ENCODE results near the gene HDAC9.

HDAC9 gene

DNA sequence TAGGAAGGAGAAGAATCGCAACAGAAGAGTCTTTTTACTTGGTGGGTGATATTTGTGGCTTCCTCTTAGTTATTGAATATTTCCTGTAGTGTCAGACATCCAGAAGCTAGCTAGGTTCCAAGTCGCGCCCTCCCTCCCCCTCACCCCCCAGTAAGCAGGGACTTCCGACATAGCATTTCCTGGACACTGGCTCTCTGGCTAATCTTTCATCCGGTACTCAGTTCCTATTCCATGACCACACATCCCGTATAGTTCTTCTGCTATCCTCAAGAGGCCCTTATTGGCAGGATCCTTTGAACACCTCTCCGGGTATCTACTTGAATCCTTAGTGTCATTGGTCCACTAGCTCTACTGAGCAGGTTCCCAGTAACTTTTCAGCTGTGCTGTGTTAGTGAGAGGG is 167.8 kb downstream of the HDAC9 start:
- no peak for DNase-seq (ENCODE audit: low spot score)

DNA sequence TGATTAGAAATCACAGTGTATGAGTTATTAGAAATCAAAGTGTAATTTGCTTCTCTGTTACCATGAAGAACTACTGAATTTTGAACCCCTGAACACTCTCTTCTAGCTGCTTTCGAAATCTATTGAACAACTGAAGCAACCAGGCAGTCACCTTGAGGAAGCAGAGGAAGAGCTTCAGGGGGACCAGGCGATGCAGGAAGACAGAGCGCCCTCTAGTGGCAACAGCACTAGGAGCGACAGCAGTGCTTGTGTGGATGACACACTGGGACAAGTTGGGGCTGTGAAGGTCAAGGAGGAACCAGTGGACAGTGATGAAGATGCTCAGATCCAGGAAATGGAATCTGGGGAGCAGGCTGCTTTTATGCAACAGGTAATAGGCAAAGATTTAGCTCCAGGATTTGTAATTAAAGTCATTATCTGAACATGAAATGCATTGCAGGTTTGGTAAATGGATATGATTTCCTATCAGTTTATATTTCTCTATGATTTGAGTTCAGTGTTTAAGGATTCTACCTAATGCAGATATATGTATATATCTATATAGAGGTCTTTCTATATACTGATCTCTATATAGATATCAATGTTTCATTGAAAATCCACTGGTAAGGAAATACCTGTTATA is 170.7 kb downstream of the HDAC9 start:
- peak; percentile 41 for DNase-seq (ENCODE audit: low spot score)

DNA sequence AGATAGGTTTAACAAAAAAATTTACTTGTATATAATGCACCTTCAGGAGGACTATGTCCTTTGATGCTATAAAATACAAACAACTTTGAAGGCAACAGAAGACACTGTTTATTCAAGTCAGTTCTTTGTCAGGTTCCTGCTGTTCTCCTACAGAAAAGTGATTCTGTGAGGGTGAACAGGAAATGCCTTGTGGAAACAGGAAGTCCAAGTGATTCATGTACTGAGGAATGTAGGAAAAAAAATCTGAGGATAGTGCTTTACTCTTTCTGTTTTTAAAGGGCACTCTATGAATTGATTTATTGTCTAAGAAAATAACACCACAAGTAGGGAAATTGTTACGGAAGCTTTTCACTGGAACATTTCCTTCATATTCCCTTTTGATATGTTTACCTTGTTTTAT is 171.9 kb downstream of the HDAC9 start:
- DNase-seq (ENCODE audit: low spot score): peak; percentile 52

DNA sequence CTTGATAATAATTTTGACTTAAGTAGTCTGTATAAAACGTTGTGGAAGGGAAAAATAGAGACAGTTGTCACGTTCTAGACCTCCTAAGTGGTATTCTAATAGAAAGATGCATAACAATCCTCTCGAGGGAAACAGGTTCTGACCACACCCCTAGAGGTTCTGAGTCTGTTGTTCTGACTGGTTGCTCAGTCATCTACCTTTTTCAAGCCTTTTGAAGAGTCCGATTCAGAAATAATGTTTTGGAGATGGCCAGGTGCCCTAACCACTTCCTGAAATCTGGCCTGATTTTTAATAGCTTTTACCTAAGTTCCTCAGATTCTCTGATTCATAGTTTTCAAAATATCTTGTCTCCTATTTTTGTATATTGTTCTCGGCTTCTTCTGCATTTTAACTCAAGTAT is 175.6 kb downstream of the HDAC9 start:
- no peak for DNase-seq (ENCODE audit: low spot score)

DNA sequence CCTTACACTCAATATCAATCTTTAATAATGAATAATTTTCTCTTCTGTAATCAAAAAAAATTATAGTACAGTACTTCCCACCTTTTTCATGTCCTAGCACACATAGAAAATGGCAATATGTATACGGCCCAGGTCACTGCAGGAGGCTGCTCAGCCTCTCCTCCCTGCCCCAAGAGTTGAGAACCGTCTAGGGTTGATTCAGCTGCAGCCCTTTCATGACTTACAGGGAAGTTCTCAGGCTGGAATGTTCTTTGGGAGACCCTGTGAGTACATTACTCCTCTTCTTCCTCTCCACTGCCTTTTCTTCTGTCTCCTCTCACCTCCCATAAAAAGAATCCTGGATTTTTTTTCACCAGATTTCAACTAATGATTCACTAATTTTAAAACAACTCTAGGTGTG is 180.0 kb downstream of the HDAC9 start:
- DNase-seq (ENCODE audit: low spot score): no peak

DNA sequence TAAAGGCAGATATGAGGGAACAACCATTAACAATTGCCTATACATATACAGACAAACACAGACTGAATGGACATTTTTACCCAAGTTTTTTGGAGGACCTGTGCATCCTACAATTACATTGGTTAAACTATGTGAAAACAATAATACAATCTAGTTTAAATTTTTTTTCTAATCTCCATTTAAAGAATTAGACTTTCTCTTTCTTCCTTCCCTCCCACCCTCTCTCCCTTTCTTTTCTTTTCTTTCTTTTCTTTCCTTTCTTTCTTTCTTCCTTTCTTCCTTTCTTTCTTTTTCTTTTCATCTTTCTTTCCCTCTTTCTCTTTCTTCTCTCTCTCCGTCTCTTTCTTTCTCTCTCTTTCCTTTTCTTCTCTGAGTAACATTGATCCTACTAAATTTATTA is 183.7 kb downstream of the HDAC9 start:
- no peak for DNase-seq (ENCODE audit: low spot score)

DNA sequence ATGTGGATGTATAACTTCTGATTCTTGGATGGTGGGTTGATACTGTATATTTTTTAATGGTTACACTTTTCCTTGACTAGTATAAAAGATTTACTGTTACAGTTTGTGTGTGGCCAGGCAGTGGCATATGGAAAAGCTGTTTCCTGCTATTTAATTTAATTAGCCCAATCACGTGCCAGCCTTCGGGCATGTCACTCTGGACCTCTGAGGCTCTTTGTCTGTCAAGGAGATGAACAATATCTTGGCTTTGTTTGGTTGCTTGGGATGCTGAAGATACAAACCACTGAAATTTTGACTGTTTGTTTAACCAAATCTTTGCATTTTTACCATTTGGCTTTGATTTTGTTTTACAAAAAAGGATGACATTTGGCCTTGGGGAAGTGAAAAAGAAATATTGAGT is 185.0 kb downstream of the HDAC9 start:
- no peak for DNase-seq (ENCODE audit: low spot score)

DNA sequence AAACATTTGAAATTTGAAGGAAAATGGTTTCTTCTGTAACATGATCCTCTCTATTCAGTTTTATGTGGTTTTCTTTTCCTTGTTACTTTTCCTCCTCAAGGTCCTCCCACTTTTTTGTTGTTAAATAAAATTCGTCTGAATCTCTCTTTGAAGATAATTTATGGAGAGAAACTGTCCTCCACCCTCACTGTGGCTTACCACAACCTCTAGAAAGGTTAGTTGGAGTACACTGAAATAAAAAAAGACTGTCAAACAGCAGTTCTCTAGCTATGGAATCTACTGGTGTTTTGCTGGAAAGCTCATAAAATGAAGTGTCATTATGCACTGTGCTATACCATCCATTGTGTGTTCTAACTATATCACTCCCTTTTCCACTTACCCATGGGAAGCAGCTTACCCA is 189.4 kb downstream of the HDAC9 start:
- peak; percentile 9 for DNase-seq (ENCODE audit: low spot score)

DNA sequence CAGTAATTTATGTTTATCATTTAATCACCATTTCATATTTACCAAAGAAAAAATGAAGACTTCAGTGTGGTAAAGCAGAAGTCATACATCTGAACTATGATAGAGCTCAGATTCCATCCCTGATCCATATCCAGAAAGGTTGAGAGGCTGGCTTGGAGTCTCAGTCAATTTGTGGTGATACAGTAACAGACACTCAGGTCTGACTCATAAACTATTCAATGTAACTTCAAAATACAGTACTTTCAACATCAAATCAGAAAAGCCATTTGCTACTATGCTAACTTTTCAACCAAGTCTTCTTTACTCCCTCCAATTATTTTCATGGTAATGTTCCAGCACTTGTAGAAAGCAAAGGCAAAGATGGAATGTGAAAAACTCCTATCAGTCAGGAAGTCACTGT is 190.4 kb downstream of the HDAC9 start:
- no peak for DNase-seq (ENCODE audit: low spot score)

DNA sequence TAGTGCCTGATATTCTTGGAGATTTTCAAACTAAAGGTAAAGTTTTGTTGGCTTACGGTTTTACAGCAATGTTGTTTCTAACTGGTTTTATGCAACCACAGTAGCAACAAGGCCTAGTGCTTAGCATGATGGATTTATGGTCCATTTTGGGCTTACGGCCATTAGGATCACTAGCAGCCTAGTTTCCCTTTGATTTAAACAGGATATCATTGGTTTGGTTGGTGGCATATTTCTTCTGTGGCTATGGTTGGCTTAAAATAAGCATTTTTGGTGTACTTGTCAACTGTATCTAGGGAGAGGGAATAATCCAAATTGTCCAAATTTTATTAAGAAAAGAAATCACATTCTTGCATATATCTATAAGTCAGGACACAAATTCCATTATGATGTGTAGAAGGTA is 194.0 kb downstream of the HDAC9 start:
- no peak for DNase-seq (ENCODE audit: low spot score)

DNA sequence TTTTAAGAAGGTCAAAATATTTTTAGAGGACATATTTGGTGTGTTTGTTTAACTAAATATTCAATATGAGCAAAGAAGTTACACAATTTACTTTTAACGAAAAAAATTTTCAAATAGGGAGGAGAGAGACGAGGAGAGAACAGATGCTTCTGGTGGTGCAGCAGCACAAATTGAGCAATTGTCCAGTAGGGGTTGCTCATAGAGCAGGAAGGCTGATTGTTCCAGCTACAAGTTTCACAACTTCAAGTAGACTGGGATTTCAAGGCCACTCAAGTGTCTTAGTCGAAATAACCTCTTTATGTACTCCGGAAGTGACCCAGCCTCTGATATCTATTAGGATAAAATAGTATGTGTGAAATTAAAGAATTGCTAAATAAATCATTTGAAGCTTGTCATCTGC is 197.9 kb downstream of the HDAC9 start:
- peak; percentile 11 for DNase-seq (ENCODE audit: low spot score)

DNA sequence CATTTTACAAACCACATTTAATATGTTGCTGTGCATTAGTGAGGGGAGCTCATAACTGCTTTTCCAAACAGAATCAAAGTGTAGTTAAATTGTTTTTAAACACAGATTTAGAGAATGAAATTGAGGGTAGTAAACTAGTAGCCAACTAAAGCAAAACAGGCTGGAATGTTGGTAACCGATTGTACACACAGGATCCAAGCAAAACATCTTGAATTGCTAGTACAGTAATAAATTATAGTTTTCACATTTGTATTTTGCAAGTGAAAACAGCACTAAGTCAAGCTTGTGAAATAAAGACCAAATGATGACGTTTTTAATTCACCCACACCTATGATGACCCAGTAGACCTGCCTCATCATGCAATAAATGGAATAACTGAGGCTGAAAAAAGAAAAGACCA is 198.3 kb downstream of the HDAC9 start:
- no peak for DNase-seq (ENCODE audit: low spot score)

DNA sequence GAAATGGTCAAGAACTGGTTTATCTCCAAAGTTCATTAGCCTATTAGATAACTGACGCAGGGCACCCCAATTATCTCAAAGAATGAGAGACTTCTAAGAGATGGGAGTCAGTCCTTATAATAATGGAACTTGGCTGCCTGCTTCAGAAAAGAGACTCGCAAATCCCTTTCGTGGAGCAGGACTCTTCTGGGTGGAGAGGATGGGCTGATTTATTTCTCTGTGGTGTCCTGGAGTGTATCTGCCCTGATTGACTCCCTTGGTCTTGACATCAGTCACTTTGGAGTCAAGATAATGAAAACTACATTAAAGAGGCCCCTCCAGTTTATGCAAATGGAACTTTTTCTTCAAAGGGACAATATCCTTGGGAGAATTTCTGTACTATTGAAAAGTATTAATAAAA is 198.9 kb downstream of the HDAC9 start:
- DNase-seq (ENCODE audit: low spot score): no peak

DNA sequence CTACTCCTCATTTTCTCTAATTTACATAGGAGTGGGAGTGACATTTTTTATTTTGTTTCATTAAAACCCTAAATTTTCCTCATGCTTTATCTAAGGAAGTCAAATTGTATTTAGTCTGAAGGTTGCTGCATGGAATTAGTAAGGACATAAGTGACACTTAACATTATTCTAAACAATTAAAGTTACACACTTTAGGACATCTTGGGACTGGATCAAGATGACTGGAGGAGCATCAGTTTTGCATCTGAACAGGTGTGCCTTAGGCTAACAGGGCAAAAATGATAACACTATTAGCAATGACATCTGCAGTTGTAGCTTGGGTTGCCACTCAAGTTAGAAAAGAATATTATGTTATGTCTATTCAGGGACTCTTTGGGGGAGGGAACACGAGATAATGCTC is 199.4 kb downstream of the HDAC9 start:
- DNase-seq (ENCODE audit: low spot score): no peak

DNA sequence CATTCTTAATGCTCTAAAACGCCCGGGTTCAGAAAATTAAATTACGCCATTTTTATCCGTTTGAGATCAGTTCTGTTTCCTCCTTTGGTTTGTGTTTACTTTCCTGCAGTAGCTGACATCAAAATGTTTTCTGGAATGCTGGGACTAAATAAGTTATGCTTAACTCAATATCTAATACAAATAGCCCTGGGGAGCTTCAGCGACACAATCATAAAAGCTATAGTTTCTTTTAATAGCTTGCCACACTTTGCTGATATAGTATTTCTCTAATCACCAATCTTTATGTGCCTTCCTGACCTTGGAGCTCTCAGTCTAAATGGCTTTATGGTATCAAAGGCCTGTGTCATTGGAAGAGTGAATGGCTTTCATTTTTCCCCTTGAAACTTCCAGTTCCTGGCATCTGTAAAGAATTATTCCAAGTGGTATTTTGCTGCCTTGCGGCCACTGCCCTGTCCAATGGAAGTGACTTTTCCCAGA is 202.7 kb downstream of the HDAC9 start:
- DNase-seq (ENCODE audit: low spot score): no peak

DNA sequence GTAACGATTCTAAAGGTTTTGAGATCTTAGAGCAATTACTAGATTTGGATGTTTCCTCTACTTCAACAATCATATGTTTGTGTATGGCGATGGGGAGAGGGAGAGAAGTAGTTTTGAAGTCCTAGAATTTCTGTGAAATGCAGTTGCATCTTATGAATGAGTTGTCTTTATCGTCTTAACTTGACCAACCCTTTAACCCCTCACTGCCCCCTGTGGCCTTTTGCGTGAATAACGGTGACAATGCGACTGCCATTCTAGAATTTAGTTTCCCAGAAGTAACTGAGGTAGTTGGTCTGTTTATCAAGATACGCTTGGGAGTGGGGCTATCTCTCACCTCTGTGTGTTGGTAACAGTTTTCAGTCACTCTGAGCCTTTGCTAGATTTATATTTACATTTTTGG is 204.6 kb downstream of the HDAC9 start:
- DNase-seq (ENCODE audit: low spot score): no peak

DNA sequence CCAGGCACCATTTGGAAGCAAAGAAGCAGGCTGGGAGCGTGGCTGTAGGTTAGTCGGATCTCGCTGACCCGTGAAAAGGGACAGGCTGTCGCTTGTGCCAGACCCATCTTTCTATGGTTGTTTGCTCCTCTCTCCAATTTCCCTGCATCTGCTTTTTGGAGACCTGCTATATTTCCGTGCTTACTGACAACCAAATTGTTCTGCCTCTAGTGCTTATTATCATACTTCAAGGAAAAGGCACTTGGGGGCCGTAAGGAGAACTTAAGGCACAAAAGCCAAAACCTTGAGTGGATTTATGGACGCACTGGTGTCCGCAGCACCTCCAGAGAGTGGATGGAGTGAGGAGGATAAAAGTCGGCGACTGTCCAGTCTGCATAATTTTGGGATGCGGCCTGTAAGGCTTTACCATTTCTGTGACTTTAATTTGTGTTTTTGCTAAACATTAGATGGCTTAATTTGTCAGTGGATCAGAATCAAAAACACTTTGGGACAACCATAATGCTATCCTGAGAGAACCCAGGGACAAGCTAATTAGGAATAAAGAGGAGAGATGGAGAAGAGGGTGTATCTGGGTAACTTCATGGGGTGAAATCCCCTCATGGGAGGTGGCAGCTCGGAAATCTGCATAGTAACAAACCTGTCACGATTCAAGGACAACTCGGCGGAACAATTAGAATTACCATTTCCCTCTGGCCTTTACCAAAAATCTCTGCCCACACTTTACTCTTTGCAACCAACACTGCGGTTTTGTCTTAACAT is 206.7 kb downstream of the HDAC9 start:
- no peak for DNase-seq (ENCODE audit: low spot score)

DNA sequence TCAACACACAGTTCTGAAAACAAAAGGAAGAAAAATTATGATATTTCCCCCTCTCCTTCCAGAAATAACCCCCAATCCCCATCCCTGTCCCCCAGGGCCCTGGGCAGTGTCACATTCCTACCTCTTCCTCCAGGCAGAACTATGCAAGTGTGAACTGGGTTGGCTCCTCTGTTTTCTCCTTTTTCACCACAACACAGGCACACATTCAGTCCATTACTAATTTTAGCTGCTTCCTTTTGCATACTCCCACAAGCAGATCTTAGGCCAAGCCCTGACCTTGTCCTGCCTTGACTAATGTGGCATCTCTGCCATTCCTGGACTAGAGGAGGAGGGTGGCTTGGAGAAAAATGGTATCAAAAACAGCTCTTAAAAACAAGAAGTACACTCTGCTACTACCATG is 208.1 kb downstream of the HDAC9 start:
- DNase-seq (ENCODE audit: low spot score): no peak

DNA sequence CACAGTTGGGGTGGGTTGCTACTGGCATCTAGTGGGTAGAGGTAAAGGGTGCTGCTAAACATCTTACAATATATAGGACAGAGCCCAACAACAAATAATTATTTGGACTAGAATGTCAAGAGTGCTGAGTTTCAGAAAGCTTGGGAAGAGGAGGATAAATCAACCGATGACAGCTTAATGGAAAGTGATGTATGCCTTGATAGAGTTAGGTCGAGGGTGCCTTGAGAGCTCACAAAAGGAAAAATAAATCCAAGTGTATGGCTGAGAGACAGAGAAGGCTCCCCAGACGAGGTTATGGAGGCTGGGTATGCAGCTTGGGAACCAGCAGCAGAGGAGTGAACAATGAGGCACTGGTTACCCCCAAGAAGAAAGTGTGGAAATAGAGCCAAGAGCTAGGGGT is 211.1 kb downstream of the HDAC9 start:
- DNase-seq (ENCODE audit: low spot score): no peak

DNA sequence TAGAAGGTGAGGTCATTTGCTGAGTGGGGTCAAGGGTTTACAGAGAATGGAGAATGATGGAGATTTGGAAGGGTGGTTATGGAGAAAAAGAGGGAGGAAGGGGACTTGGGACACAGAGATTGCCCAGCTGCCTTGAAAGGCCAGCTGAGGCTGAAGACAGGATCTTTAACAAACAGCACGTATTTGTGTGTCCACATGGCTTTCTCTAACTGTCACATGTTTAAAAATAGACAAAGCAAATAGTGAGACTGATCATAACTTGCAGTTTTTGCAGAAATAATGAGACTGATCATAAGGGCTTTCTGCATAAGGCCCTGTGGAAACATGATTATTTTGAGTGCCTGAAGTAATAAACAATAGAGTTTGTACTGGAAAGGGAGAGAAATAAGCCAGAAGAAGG is 212.7 kb downstream of the HDAC9 start:
- no peak for DNase-seq (ENCODE audit: low spot score)

DNA sequence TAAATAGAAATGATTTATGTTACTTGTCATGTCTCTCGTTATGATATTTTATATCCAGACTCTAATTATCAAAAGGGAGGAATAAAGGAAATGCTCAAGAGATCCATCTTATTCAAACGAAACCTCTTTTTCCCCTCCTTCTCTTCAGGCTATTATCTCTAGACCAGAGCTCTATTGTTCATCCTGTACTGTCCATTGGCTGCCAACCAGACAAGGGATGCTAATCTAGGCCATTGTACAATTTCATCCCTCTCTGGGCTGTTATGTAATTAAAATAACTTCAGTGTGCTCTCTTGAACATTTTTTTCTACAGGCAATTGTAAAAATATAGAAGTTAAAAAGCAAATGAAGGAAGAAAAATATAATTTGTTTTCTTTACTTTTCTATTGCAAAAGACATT is 220.4 kb downstream of the HDAC9 start:
- DNase-seq (ENCODE audit: low spot score): no peak

DNA sequence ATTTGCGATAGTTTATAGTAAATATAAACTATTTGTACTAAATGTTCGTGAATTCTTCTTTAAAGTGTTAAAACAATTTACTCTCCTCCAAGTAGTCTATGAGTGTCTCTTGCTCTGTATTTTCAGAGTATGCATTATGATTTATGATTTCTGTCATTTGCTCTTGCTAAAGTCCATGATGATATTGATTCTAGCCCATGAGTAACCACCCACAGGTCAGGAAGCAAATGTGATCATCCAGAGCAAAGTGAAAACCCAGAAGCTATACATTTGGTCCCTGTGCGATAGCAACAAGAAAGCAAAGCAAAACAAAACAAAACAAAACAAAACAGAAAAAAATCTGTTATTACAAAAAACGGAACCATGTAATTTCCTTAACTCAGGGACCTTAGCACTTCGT is 225.9 kb downstream of the HDAC9 start:
- DNase-seq (ENCODE audit: low spot score): no peak

DNA sequence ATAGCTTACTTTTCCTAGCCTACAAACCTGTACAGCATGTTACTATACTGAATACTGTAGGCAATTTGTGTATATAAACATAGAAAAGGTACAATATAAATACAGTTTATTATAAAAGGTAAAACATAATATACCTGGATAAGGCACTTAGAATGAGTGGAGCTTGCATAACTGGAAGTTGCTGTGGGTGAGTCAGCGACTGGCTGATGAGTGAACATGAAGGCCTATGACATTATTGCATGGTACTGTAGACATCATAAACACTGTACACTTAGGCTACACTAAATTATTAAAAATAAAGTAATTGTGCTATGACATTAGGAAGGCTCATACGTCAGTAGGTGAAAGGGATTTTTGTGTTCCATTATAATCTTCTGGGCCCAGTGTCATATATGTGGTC is 228.8 kb downstream of the HDAC9 start:
- DNase-seq (ENCODE audit: low spot score): no peak

Measured in SW480 (cell line).